ENCODE results near the gene AGPAT4.

Gene AGPAT4

DNA sequence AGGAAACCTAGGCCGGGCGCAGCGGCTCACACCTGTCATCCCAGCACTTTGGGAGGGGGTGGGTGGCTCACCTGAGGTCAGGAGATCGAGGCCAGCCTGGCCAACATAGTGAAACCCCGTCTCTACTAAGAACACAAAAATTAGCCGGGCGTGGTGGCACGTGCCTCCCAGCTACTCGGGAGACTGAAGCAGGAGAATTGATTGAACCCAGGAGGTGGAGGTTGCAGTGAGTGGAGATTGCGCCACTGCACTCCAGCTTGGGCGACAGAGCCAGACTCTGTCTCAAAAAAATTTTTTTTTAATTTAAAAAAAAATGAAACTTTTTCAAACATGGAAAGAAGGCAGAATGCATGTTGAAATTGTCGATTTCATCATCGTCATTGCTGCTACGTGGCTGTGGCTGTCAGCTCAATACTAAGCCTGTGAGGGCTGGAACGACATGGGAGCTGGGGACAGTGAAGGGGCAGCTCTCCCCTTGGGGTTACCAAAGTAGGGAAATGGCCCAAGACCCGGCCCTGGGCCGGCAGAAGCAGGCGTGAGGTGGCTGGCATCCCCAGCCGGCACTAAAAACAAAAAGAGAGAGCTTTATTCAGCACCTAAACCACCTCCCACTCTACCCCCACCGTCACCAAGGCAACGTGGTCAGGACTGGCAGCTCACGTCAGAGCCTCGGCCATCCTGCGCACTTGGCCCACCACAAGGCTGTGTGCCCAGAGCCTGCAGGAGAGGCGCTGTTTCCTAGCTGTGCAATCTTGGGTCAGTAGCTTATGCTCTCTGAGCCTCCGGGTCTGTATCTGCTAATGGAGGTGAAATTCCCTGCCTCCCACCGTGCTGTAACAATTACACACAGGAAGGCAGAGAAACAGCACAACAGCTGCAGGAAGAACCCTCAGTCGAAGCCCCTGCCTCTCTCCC is 30.8 kb downstream of the AGPAT4 start:
- H3K4me3 ChIP-seq, result no peak overlapping the region
- no peak overlapping the region for H3K27ac ChIP-seq

DNA sequence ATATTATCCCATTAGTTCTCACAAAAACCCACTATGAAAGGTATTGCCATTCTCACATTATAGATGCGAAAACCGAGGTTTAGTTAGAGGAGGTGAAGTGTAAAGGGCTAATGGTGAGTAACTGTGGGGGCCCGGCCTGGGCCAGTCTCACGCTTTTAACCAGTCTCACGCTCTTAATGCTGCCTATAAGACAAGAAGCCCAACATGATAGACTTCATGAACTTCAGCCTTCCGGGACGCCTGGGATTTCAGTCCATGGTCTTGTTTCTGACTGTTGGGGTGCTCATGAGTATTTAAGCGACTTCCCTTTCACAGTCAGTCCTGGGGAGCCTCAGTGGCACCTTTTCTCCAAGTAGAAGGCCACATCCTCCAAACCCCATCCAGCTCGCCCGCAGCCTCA is 31.7 kb downstream of the AGPAT4 start:
- peak; percentile 45 for DNase-seq (ENCODE audit: low spot score)
- TF ChIP-seq, protein P1, sequence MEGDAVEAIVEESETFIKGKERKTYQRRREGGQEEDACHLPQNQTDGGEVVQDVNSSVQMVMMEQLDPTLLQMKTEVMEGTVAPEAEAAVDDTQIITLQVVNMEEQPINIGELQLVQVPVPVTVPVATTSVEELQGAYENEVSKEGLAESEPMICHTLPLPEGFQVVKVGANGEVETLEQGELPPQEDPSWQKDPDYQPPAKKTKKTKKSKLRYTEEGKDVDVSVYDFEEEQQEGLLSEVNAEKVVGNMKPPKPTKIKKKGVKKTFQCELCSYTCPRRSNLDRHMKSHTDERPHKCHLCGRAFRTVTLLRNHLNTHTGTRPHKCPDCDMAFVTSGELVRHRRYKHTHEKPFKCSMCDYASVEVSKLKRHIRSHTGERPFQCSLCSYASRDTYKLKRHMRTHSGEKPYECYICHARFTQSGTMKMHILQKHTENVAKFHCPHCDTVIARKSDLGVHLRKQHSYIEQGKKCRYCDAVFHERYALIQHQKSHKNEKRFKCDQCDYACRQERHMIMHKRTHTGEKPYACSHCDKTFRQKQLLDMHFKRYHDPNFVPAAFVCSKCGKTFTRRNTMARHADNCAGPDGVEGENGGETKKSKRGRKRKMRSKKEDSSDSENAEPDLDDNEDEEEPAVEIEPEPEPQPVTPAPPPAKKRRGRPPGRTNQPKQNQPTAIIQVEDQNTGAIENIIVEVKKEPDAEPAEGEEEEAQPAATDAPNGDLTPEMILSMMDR (IDR thresholded peaks at IDR 0.05), result no peak

More for the DNA sequence above, 30.8 kb downstream of the AGPAT4 start:
- DNase-seq (ENCODE audit: low spot score), result peak; percentile 35
- TF ChIP-seq, protein P1 (IDR thresholded peaks at IDR 0.05), result no peak

DNA sequence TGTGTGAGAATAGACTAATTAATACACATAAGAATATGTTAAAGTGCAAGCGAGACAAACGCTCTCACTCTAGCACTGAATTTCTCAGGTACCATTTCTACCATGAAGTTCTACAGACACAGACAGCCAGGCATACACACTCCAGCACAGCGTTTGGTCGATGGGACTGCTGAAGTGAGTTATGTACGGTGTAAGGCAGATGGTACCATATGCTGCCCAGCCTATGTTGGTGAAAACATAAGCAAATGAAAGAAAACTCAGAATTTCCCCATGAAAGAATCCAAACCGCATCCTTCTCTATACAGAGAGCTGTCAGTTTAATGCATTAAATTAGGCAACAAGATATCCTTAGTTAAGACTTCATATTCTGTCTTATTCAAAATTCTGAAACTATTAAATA is 34.9 kb downstream of the AGPAT4 start:
- Histone ChIP-seq H3K27ac (no peak overlapping the region), H3K4me3 (no peak overlapping the region)
- DNase-seq (ENCODE audit: low spot score), result no peak
- TF ChIP-seq, protein P1 (IDR thresholded peaks at IDR 0.05), result no peak

More for the DNA sequence above, 31.7 kb downstream of the AGPAT4 start:
- Histone ChIP-seq H3K27ac (no peak overlapping the region), H3K4me3 (no peak overlapping the region)

DNA sequence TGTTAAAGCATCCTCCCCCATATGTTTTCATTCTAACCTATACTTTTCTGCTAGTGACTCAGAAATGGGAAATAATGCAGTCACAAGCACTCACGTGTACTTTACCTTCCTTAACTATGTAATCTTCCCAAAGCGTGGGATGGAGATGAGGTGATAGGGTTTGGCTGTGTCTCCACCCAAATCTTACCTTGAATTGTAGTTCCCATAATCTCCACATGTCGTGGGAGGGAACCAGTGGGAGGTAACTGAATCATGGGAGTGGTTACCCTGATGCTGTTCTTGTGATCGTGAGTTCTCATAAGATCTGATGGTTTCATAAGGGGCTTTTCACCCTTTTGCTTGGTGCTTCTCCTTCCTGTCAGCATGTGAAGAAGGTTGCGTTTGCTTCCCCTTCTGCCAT is 35.4 kb downstream of the AGPAT4 start:
- Histone ChIP-seq H3K27ac (no peak overlapping the region), H3K4me3 (no peak overlapping the region)
- DNase-seq (ENCODE audit: low spot score), result no peak
- TF ChIP-seq, protein P1 (IDR thresholded peaks at IDR 0.05), result no peak

DNA sequence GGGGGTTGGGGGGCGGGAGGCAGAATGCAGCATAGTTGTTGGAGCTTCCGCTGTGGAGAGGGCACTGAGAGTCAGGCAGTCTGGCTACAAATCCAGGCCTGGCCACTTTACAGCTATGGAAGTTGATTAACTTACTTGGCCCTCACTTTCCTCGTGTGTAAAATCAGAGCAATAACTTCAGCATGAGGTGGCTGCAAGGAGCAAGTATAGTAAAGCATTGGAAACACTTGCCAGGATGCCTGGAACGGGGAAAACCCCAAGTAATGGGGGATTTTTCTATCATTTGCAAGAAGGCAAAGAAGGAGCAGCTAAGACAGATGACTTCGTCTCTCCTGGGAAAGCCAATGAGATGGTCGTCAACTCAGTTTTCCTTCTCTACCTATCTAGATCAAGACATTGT is 35.8 kb downstream of the AGPAT4 start:
- H3K4me3 ChIP-seq, result no peak overlapping the region
- DNase-seq (ENCODE audit: low spot score), result no peak
- no peak overlapping the region for H3K27ac ChIP-seq
- TF ChIP-seq, protein P1 (IDR thresholded peaks at IDR 0.05), result no peak

DNA sequence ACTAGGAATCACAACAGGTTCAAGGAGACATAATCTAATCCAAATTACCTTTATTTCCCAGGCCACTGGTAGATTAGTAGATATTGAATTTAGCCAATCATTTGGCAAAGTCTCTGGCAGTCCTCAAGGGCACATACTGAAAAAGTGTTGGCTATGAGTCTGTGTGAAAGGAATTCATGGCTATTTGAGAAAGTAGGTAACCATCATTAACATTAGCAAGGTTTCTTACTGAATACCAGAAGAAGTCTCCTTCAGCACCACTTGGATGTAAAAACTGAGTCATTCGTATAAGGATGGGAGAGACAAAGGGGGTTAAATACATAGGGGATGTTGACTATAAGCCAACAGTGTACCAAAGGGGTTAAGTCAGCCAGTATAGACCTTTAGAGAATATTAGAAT is 36.7 kb downstream of the AGPAT4 start:
- no peak for DNase-seq (ENCODE audit: low spot score)
- no peak overlapping the region for H3K4me3 ChIP-seq
- TF ChIP-seq, protein P1 (IDR thresholded peaks at IDR 0.05), result no peak
- no peak overlapping the region for H3K27ac ChIP-seq

Measured in coronary artery (tissue), 2 donors.